NT2/D1 (cell line): ENCODE data around the gene NES.

Source experiments
- SUZ12 ChIP-seq: IDR thresholded peaks from 2 replicates; pipeline ENCODE4 v1.6.1; 2011; ENCODE audit not compliant: insufficient read length, insufficient read depth; ENCODE audit errors: extremely low read depth
- YY1 ChIP-seq: IDR thresholded peaks from 2 replicates; pipeline ENCODE4 v1.6.1; 2011; ENCODE audit not compliant: insufficient read length, insufficient read depth

DNA sequence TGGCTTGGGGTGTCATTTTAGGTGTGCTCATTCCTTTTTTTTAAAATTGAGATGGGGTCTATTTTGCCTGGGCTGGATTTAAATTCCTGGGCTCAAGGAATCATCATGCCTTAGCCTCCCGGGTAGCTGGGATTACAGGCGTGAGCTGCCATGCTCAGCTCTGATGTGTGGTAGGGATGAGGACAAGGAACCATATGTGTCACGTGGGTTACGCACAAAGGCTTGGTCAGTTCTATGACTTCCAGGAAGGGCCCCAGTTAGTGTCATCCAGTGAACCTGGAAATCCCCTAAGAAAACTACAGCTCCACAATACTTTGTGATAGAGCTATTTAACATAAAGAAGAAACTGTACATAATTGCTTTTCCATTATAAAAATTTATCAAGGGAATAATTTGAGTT is 44.3 kb upstream of the NES start:
- TF ChIP-seq YY1 (no peak), SUZ12 (no peak)
